Measurements from ENCODE around the gene OOSP4A. TPM values are rescaled to one million over a fixed set of nuclear protein-coding genes. Genes with fewer than 3 reads are reported as not detected.

The OOSP4A gene
- total and polyA plus RNA-seq, 10 of the 15 experiments (the other 5 are each of a cell fraction or from before 2014, with no cell fraction given), result not detected

GRCh38 chr11:59997800-59998199 lies 34.0 kb downstream of the OOSP4A start:
- 3% methylated on average over 2 of the region's 2 CpGs for WGBS (ENCODE audit: insufficient coverage, insufficient replicate concordance, low lambda C conversion rate, missing lambda C conversion rate)
- in situ Hi-C loops (cut with MboI) (no loop called here), intact Hi-C loops (cut with micrococcal nuclease; ENCODE audit: unreplicated experiment) (no loop called here)
- TF ChIP-seq, protein P1, sequence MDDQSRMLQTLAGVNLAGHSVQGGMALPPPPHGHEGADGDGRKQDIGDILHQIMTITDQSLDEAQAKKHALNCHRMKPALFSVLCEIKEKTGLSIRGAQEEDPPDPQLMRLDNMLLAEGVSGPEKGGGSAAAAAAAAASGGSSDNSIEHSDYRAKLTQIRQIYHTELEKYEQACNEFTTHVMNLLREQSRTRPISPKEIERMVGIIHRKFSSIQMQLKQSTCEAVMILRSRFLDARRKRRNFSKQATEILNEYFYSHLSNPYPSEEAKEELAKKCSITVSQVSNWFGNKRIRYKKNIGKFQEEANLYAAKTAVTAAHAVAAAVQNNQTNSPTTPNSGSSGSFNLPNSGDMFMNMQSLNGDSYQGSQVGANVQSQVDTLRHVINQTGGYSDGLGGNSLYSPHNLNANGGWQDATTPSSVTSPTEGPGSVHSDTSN (IDR thresholded peaks at IDR 0.05; ENCODE audit: insufficient replicate concordance, low read depth, low read length), result no peak
- TF ChIP-seq CEBPB (IDR thresholded peaks at IDR 0.05; ENCODE audit: borderline replicate concordance in 1 of 2, low read depth in 2 of 2, low read length in 2 of 2) (no peak), MYC (IDR thresholded peaks at IDR 0.05; ENCODE audit: insufficient read depth, insufficient read length, insufficient replicate concordance, low read length, severe bottlenecking) (no peak), SPI1 (IDR thresholded peaks at IDR 0.05; ENCODE audit: borderline replicate concordance, insufficient read depth, low read depth, low read length) (no peak), BMI1 (IDR thresholded peaks at IDR 0.05; ENCODE audit: borderline replicate concordance) (no peak), SP1 (IDR thresholded peaks at IDR 0.05; ENCODE audit: low read depth, low read length) (no peak), LARP7 (IDR thresholded peaks at IDR 0.05) (no peak), ZBTB40 (IDR thresholded peaks at IDR 0.05; ENCODE audit: borderline replicate concordance) (no peak)
- TF ChIP-seq, protein P2, sequence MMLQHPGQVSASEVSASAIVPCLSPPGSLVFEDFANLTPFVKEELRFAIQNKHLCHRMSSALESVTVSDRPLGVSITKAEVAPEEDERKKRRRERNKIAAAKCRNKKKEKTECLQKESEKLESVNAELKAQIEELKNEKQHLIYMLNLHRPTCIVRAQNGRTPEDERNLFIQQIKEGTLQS (IDR thresholded peaks at IDR 0.05; ENCODE audit: borderline replicate concordance, extremely low read depth, low read depth, low read length), result no peak
- H3K79me2 ChIP-seq (ENCODE audit: control insufficient read depth, insufficient read depth, low read length), result no peaks in the 10 kb centered on the region
- no peak for ATAC-seq
- no peaks in the 10 kb centered on the region for H4K20me1 ChIP-seq (ENCODE audit: control insufficient read depth, insufficient read depth)
- H3K4me1 ChIP-seq (ENCODE audit: control insufficient read depth, insufficient read depth, low read length), result no peaks in the 10 kb centered on the region
- no peak overlapping the region for H3K4me3 ChIP-seq
- H3K27me3 ChIP-seq (replicated peaks in 1 of 2; ENCODE audit: control insufficient read depth in 2 of 2, insufficient read depth in 2 of 2, low read length in 1 of 2), result no peaks in the 10 kb centered on the region; a peak in 1 of 4 replicates
- POLR2A ChIA-PET, result no interaction called here
- no peaks in the 10 kb centered on the region for H3K36me3 ChIP-seq (ENCODE audit: control insufficient read depth in 2 of 2, insufficient read depth in 2 of 2, low read length in 1 of 2)
- no peak overlapping the region for H3K4me2 ChIP-seq (ENCODE audit: control insufficient read depth, insufficient read depth)
- H2AFZ ChIP-seq (ENCODE audit: control insufficient read depth, low read depth, low read length), result no peak overlapping the region
- no peak overlapping the region for H3K9ac ChIP-seq (ENCODE audit: control insufficient read depth, insufficient read depth, low read length)
- CTCF ChIA-PET, result no interaction called here
- no TSS peak for BruUV-seq (replicated peaks)
- RAD21 ChIA-PET (ENCODE audit: unreplicated experiment), result no interaction called here
- no peak overlapping the region for H3K27ac ChIP-seq (ENCODE audit: control insufficient read depth, insufficient read depth)
- H3K9me3 ChIP-seq (replicated peaks; ENCODE audit: control insufficient read depth, insufficient read depth, low read length), result no peaks in the 10 kb centered on the region
- SMC1A ChIA-PET (ENCODE audit: uncharacterized antibody, unreplicated experiment), result interaction anchor here (1.9 kb wide), 1 partner anchor 17 kb away, joined by 4 read pairs; no protein-coding TSS in a partner anchor
- no peak for DNase-seq (ENCODE audit: low read depth, low spot score)
- no peak for FAIRE-seq

Measured in GM12878 (cell line).